Measurements from ENCODE around the gene GPR21. TPM values are rescaled to one million over a fixed set of nuclear protein-coding genes. Genes with fewer than 3 reads are reported as not detected.

Gene GPR21
- total and polyA plus RNA-seq, 2 experiments from 2014 or later, result 0.90 TPM; not detected in 1

DNA sequence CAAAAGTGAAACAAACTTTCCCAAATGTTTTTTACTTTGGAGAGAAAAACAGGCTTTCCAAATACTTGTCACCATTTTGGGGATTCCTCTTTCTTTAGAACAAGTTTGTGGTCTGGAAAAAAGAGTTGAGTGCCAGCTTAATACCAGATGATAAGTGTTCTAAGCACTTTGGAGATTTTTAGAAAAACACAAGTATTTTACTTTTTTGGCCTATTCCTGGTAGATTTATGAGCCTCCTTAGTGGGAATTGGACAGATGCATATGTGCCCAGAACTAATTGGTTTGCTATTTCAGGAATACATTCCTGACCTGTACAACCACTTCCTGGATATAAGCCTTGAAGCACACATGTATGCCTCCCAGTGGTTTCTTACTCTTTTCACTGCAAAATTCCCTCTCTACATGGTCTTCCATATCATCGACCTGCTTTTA is 40.5 kb downstream of the GPR21 start:
- H3K27ac Mint-ChIP-seq, result no peak overlapping the region
- H3K36me3 Mint-ChIP-seq (ENCODE audit: low read depth), result peaks cover 36% of the 10 kb centered on the region
- no peak overlapping the region for H2AFZ ChIP-seq
- no peaks in the 10 kb centered on the region for H3K9me3 Mint-ChIP-seq
- no peaks in the 10 kb centered on the region for H3K79me2 ChIP-seq (replicated peaks; ENCODE audit: insufficient read depth)
- H3K4me1 ChIP-seq (ENCODE audit: insufficient read depth), result peaks cover 52% of the 10 kb centered on the region
- H3K4me2 ChIP-seq, result peak overlapping the region; percentile 45
- no peak for DNase-seq (ENCODE audit: low spot score)
- TF ChIP-seq CREB1 (CRISPR knock-in tag; IDR thresholded peaks at IDR 0.05; ENCODE audit: low read depth) (no peak), NANOG (IDR thresholded peaks at IDR 0.05; ENCODE audit: borderline replicate concordance) (no peak), CTCF (conservative IDR thresholded peaks at IDR 0.05; ENCODE audit: low read depth in 2 of 2) (no peak), ZNF331 (CRISPR knock-in tag; IDR thresholded peaks at IDR 0.05; ENCODE audit: low read depth) (no peak), POLR2AphosphoS5 (IDR thresholded peaks at IDR 0.05; ENCODE audit: low read depth) (no peak), STAT1 (IDR thresholded peaks at IDR 0.05; ENCODE audit: unreplicated experiment) (no peak), EZH2 (IDR thresholded peaks at IDR 0.05; ENCODE audit: low read depth, unreplicated experiment) (no peak)
- TF ChIP-seq, protein P1, sequence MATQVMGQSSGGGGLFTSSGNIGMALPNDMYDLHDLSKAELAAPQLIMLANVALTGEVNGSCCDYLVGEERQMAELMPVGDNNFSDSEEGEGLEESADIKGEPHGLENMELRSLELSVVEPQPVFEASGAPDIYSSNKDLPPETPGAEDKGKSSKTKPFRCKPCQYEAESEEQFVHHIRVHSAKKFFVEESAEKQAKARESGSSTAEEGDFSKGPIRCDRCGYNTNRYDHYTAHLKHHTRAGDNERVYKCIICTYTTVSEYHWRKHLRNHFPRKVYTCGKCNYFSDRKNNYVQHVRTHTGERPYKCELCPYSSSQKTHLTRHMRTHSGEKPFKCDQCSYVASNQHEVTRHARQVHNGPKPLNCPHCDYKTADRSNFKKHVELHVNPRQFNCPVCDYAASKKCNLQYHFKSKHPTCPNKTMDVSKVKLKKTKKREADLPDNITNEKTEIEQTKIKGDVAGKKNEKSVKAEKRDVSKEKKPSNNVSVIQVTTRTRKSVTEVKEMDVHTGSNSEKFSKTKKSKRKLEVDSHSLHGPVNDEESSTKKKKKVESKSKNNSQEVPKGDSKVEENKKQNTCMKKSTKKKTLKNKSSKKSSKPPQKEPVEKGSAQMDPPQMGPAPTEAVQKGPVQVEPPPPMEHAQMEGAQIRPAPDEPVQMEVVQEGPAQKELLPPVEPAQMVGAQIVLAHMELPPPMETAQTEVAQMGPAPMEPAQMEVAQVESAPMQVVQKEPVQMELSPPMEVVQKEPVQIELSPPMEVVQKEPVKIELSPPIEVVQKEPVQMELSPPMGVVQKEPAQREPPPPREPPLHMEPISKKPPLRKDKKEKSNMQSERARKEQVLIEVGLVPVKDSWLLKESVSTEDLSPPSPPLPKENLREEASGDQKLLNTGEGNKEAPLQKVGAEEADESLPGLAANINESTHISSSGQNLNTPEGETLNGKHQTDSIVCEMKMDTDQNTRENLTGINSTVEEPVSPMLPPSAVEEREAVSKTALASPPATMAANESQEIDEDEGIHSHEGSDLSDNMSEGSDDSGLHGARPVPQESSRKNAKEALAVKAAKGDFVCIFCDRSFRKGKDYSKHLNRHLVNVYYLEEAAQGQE (IDR thresholded peaks at IDR 0.05; ENCODE audit: unreplicated experiment), result no peak
- H3K4me3 Mint-ChIP-seq, result no peak overlapping the region
- H3K36me3 ChIP-seq (ENCODE audit: insufficient read depth), result peaks cover 4% of the 10 kb centered on the region; the same call in 1 of the 2 replicates
- H3K4me1 Mint-ChIP-seq, result peaks cover 66% of the 10 kb centered on the region
- H3K9me2 ChIP-seq (ENCODE audit: insufficient read depth), result no peaks in the 10 kb centered on the region
- H3K27me3 ChIP-seq (ENCODE audit: insufficient read depth), result no peaks in the 10 kb centered on the region
- H3K27ac ChIP-seq (ENCODE audit: low read depth), result peak overlapping the region; percentile 36
- H3K27me3 Mint-ChIP-seq (ENCODE audit: insufficient read depth, low read depth, poor library complexity), result no peaks in the 10 kb centered on the region
- peak overlapping the region; percentile 6; the same call in 1 of the 2 replicates for H3K4me3 ChIP-seq
- no peaks in the 10 kb centered on the region for H3F3A ChIP-seq (replicated peaks; ENCODE audit: low read depth)
- no peaks in the 10 kb centered on the region; the same call in 1 of the 2 replicates for H4K20me1 ChIP-seq (replicated peaks; ENCODE audit: insufficient read depth)
- ATAC-seq, result no peak

DNA sequence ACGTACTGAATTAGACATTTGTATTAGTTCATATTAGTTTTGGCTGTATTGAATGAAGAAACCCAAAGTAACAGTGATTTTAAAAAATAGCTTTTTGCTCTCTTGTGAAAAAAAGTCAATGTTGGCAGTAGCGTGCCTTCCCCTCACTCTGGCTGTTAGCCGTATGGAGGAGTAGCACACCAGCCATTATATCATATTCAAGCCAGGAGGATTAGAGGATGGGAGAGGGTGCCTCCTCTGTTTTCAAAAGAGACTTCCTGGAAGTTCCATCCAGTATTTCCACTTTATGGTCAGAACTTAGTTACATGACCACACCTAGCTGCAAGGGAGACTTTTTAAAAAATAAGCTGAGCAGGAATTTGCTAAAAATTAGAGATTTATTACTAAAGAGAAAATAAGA is 41.2 kb downstream of the GPR21 start:
- Histone ChIP-seq H3K36me3 (ENCODE audit: insufficient read depth) (peaks cover 4% of the 10 kb centered on the region; the same call in 1 of the 2 replicates), H3K4me1 (ENCODE audit: insufficient read depth) (peaks cover 52% of the 10 kb centered on the region), H3K79me2 (replicated peaks; ENCODE audit: insufficient read depth) (no peaks in the 10 kb centered on the region), H3K9me2 (ENCODE audit: insufficient read depth) (no peaks in the 10 kb centered on the region), H3K4me2 (peak overlapping the region; percentile 45; the same call in 1 of the 2 replicates), H3K4me3 (no peak overlapping the region), H2AFZ (no peak overlapping the region), H4K20me1 (replicated peaks; ENCODE audit: insufficient read depth) (no peaks in the 10 kb centered on the region; the same call in 1 of the 2 replicates), H3K27me3 (ENCODE audit: insufficient read depth) (no peaks in the 10 kb centered on the region), H3K27ac (ENCODE audit: low read depth) (no peak overlapping the region), H3F3A (replicated peaks; ENCODE audit: low read depth) (no peaks in the 10 kb centered on the region)
- H3K27ac Mint-ChIP-seq, result peak overlapping the region; percentile 76; the same call in 1 of the 2 replicates
- H3K4me3 Mint-ChIP-seq, result peak overlapping the region; percentile 34; the same call in 1 of the 3 replicates
- peaks cover 66% of the 10 kb centered on the region for H3K4me1 Mint-ChIP-seq
- ATAC-seq (no peak), DNase-seq (ENCODE audit: low spot score) (no peak)
- no peaks in the 10 kb centered on the region for H3K9me3 Mint-ChIP-seq
- H3K36me3 Mint-ChIP-seq (ENCODE audit: low read depth), result peaks cover 40% of the 10 kb centered on the region
- no peaks in the 10 kb centered on the region for H3K27me3 Mint-ChIP-seq (ENCODE audit: insufficient read depth, low read depth, poor library complexity)
- no peak for TF ChIP-seq CREB1 (CRISPR knock-in tag; IDR thresholded peaks at IDR 0.05; ENCODE audit: low read depth)
- TF ChIP-seq ZNF114 (CRISPR knock-in tag; IDR thresholded peaks at IDR 0.05), result no peak
- TF ChIP-seq ZNF462 (CRISPR knock-in tag; IDR thresholded peaks at IDR 0.05), result no peak
